Stimulated activated CD4-positive, alpha-beta T cell treated with anti-CD3 and anti-CD28 coated beads, Interleukin-4, amount 100 ng/mL, for 1 hour (primary cell): ENCODE results near the gene ACTL7A.

Experiments
- DNase-seq: peaks from one replicate; pipeline ENCODE4 v3.0.0-alpha.2; 2020

The ACTL7A gene

GRCh38 chr9:108851138-108851537 is 10.9 kb upstream of the ACTL7A start:
- DNase-seq, result no peak

GRCh38 chr9:108852079-108852478 is 10.0 kb upstream of the ACTL7A start:
- DNase-seq, result no peak

GRCh38 chr9:108854094-108854493 is 8.0 kb upstream of the ACTL7A start:
- DNase-seq, result no peak

GRCh38 chr9:108854641-108855528 is 7.2 kb upstream of the ACTL7A start:
- DNase-seq, result no peak

- no peak for DNase-seq
Measured at GRCh38 chr9:108855529-108855886, 6.6 kb upstream of the ACTL7A start.

GRCh38 chr9:108855888-108856287 is 6.2 kb upstream of the ACTL7A start, which contains the start of gene ACTL7B:
Gene ACTL7B (minus strand): TSS chr9:108855986. CDS start chr9:108855930, 56 bp downstream.
- DNase-seq, result no peak

DNA sequence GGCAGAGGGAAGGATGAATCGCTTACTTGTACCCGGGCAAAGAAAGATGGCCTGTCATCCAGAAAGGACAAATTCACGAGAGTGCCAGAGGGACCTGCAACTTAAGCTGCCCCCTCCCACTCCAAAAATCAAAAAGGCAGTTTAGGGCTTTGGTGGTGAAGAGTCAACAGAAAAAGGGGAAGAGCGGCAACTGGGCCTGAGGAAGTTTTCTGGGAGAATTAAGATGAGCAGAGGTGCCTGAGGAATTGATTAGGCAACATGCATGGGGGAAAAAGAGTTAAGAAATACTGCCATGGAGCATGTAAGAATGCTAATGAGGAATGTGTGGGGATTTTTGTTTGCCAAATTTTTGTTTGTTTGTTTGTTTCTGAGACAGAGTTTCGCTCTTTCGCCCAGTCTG is 4.5 kb upstream of the ACTL7A start:
- DNase-seq, result no peak

GRCh38 chr9:108859459-108860114 is 2.5 kb upstream of the ACTL7A start:
- no peak for DNase-seq

DNA sequence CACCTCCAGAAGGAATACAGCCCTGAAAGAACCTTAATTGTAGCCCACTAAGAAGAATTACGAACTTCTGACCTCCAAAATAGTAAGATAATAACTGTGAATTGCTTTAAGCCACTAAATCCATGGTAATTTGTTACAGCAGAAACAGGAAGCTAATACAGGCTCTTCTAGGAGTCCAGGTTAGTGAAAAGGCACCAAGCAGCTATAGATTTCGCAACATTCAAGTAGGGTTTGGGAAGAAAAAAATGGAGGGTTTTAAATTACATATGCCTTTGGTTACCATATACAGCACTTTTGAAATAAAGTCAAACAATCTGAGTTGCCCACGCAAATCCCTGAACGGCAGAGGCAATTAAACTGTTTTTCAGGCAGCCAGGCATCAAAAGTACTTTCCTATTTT is 1.7 kb upstream of the ACTL7A start:
- DNase-seq, result no peak

DNA sequence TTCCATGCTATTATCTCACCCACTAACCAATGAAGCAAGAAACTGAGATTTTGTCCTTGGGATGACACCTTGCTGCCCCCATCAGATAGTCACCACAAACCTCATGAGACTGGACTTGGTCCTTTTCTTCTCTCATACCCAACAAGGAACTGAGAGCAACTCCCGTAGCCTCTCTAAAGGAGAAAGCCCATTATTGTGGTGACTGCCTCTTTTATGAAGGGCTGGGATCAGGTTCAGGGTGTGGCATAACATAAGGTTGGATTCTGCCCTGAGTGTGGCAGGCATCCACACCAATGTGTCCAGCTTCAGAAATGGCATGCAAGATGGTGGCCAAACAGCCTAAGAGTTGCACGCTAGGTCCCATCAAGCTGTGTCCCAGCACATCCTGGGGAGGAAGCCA is 1.3 kb upstream of the ACTL7A start:
- no peak for DNase-seq

- no peak for DNase-seq
Measured at GRCh38 chr9:108861464-108861863, 602 bp upstream of the ACTL7A start.

DNA sequence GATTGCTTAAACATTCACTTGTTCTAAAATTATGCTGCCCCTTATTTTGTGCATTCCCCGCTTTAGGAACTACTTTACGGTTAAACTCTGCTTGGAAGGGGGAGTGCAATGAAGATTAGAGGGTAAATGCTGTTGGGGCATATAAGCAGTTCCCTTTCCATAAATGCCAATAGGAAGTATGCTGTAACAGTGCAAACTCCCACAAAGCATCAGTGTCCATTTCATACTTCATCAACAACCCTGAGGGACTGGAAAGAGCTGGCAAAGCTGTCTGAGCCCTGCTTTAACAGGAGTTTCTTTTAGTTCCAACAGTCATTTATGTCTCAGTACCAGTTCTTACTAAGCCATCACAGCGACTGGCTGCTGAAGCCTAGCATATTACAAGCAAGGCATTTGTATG is 1.8 kb downstream of the ACTL7A start:
- no peak for DNase-seq

DNA sequence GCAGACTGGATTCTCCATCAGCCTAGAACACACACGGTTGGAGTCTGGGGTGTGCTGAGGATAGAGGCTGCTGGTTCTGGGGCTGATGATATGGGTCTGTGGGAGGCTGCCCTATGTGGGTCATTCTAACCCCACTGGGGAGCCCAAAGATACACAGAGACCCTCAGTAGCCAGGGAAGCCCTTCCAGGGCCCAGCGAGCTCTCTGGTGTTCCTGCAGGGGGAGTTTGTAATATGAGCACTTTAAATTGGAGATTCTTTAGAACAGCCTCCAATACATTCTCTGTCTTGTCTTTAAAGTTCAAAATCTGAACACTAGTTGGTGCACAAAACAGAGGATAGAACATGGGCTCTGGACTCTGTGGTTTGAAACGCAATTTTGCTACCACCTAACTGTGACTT is 2.4 kb downstream of the ACTL7A start:
- DNase-seq, result no peak

DNA sequence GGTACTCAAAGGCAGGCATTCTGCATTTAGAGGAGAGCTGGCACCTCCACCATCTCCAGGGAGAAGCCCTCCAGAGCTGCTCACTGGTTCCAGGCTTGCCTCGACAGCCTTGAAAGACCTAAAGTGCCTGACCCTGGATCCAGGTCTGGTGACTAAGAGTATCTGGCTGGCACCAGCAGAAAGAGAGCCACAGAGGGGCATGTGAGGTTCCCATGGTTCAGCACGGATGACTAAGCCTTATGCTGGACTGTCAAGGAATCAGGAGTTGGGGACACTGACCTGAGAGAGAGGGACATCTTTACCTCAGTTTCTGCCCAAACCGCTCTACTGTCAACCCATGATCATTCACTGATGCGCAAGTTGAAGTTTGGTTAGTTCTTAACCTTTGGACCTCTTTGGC is 3.0 kb downstream of the ACTL7A start:
- no peak for DNase-seq

GRCh38 chr9:108866001-108866420 is 3.9 kb downstream of the ACTL7A start:
- DNase-seq, result no peak

GRCh38 chr9:108867116-108867515 is 5.0 kb downstream of the ACTL7A start:
- DNase-seq, result no peak

- DNase-seq, result no peak
Measured at GRCh38 chr9:108867829-108868228, 5.8 kb downstream of the ACTL7A start.

GRCh38 chr9:108869092-108869725 is 7.1 kb downstream of the ACTL7A start:
- DNase-seq, result no peak

DNA sequence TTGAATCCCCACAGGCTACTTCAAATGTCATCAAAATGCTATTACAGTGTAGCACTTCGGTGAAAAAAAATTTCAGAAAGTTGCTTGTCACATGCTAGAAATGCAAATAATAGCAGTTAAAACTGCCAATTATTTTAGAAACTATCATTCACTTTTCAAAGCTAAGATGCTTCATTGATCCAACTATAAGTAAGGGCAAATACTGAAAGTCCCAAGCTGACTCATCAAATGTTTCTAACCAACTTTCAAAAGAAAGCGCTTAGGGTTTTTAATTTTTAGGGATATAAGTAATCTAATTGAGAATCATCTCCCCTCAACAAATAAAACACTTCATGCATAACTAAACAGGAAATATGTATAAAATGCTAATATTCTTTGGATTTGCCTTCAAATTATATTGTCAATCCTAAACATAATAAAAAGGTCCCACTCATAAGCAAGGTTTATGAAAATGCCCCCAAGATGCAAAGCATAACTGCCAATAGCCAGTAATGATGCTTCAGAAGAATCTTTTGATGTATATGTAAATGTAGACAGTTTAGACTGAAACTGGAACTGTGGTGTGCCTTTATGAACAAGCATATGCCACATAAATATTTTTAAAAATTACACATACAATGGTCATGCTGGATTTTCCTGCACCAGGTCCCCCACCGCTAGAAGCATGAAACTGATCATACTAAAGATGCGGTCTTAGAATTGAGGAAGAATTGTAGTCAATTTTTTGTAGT is 12.2 kb downstream of the ACTL7A start:
- no peak for DNase-seq

DNA sequence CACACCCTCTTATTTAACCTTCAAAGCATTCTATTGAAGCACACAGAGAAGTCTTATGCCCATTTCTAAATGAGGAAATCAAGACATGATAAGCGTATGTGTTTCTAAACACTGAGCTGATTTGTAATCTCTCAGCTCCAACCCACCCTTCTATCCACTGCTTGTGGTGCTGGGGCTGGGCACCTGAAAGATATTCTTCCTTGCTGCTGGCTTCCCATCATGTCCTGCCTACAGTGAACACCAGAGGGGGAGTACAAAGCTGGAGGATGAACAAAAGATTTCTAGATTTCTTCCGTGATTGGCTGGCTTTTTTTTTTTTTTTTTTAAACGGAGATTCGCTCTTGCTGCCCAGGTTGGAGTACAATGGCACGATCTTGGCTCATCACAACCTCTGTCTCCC is 14.4 kb downstream of the ACTL7A start:
- DNase-seq, result no peak

GRCh38 chr9:108877524-108877923 is 15.5 kb downstream of the ACTL7A start:
- no peak for DNase-seq

DNA sequence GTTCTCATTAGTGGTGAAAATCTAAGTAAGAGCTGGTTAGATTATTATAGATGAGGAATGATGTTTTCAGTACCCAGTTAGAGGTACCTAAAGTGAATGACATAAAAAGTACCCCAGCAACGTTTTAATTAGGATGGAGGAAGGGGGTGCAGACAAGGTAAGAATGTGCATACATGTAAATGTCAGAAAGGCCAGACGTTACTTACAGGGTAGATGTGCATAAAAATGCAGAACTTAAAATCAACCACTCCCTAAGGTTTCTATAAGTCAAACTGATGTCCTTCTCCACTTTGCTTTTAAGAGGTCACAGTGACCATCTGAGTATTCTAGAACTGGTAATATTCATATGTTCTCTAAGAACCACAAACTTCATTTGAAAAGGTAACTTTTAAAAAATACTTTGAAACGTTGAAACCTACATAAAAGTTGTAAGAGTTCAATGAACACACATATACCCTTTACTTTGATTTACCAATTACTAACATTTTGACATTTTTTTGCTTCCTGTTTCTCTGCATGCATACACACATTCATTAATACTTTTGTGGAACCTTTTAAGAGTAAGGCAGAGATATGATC is 18.8 kb downstream of the ACTL7A start:
- no peak for DNase-seq
